Measurements from ENCODE around the gene TSTD1.

TSTD1 gene

GRCh38 chr1:161038523-161039153 is at the start of gene TSTD1:
TSS of gene TSTD1 (minus strand) at chr1:161038964. CDS start at chr1:161038889, 75 bp downstream.
- peak; percentile 61 to 80 for DNase-seq (ENCODE audit: low read depth in 2 of 2, low spot score in 1 of 2)

- DNase-seq (ENCODE audit: low read depth in 2 of 2, low spot score in 1 of 2), result no peak
Measured at GRCh38 chr1:161086457-161086856, 47.7 kb upstream of the TSTD1 start.

GRCh38 chr1:161085165-161085564 is 46.4 kb upstream of the TSTD1 start:
- DNase-seq (ENCODE audit: low read depth in 2 of 2, low spot score in 1 of 2), result no peak

- no peak for DNase-seq (ENCODE audit: low read depth in 2 of 2, low spot score in 1 of 2)
Measured at GRCh38 chr1:161084597-161084988, 45.8 kb upstream of the TSTD1 start.

GRCh38 chr1:161083748-161084596 is 45.2 kb upstream of the TSTD1 start:
- no peak for DNase-seq (ENCODE audit: low read depth in 2 of 2, low spot score in 1 of 2)

- DNase-seq (ENCODE audit: low read depth in 2 of 2, low spot score in 1 of 2), result no peak
Measured at GRCh38 chr1:161082996-161083747, 44.4 kb upstream of the TSTD1 start.

GRCh38 chr1:161082483-161082882 is 43.7 kb upstream of the TSTD1 start:
- no peak for DNase-seq (ENCODE audit: low read depth in 2 of 2, low spot score in 1 of 2)

- no peak for DNase-seq (ENCODE audit: low read depth in 2 of 2, low spot score in 1 of 2)
Measured at GRCh38 chr1:161081519-161081918, 42.8 kb upstream of the TSTD1 start.

GRCh38 chr1:161080441-161081405 is 42.0 kb upstream of the TSTD1 start:
- no peak for DNase-seq (ENCODE audit: low read depth in 2 of 2, low spot score in 1 of 2)

- no peak for DNase-seq (ENCODE audit: low read depth in 2 of 2, low spot score in 1 of 2)
Measured at GRCh38 chr1:161079436-161080110, 40.8 kb upstream of the TSTD1 start.

GRCh38 chr1:161077426-161077825 is 38.7 kb upstream of the TSTD1 start:
- no peak for DNase-seq (ENCODE audit: low read depth in 2 of 2, low spot score in 1 of 2)

GRCh38 chr1:161076410-161076809 is 37.6 kb upstream of the TSTD1 start:
- DNase-seq (ENCODE audit: low read depth in 2 of 2, low spot score in 1 of 2), result no peak

GRCh38 chr1:161074676-161075368 is 36.1 kb upstream of the TSTD1 start:
- DNase-seq (ENCODE audit: low read depth in 2 of 2, low spot score in 1 of 2), result no peak

- DNase-seq (ENCODE audit: low read depth in 2 of 2, low spot score in 1 of 2), result no peak
Measured at GRCh38 chr1:161073474-161074121, 34.8 kb upstream of the TSTD1 start.

GRCh38 chr1:161072751-161073449 is 34.1 kb upstream of the TSTD1 start:
- DNase-seq (ENCODE audit: low read depth in 2 of 2, low spot score in 1 of 2), result no peak

GRCh38 chr1:161071886-161072371 is 33.2 kb upstream of the TSTD1 start:
- no peak for DNase-seq (ENCODE audit: low read depth in 2 of 2, low spot score in 1 of 2)

- DNase-seq (ENCODE audit: low read depth in 2 of 2, low spot score in 1 of 2), result no peak
Measured at GRCh38 chr1:161070761-161071160, 32.0 kb upstream of the TSTD1 start.

GRCh38 chr1:161069731-161070270 is 31.0 kb upstream of the TSTD1 start, which contains the start of gene ARHGAP30:
TSS of gene ARHGAP30 (minus strand) at chr1:161069891. CDS start at chr1:161069624, 267 bp downstream.
- DNase-seq (ENCODE audit: low read depth in 2 of 2, low spot score in 1 of 2), result peak; percentile 63 to 78

Measured in stimulated activated CD8-positive, alpha-beta memory T cell treated with anti-CD3 and anti-CD28 coated beads, Interleukin-4, amount 100 ng/mL, for 4 hours (primary cell).